ENCODE data around the gene MRPL55. TPM values are rescaled to one million over a fixed set of nuclear protein-coding genes. Genes with fewer than 3 reads are reported as not detected.

Gene MRPL55
- total RNA-seq, 1 donor from 2014 or later = 51.0 TPM

- H3K36me3 ChIP-seq = no peaks in the 10 kb centered on the region
- intact Hi-C loops (cut with micrococcal nuclease) = no loop called here
- peaks cover 100% of the 10 kb centered on the region for H3K27me3 ChIP-seq (ENCODE audit: low read depth)
- DNase-seq = no peak
- no peaks in the 10 kb centered on the region for H3K9me3 ChIP-seq (replicated peaks)
- peaks cover 21% of the 10 kb centered on the region for H3K4me1 ChIP-seq
- H3K4me3 ChIP-seq = no peak overlapping the region
- H3K27ac ChIP-seq (replicated peaks) = no peak overlapping the region
- no peak for TF ChIP-seq CTCF (IDR thresholded peaks at IDR 0.05; ENCODE audit: borderline replicate concordance)
These were observed 46.9 kb downstream of the MRPL55 start for GRCh38 chr1:228062085-228062791.

GRCh38 chr1:228061411-228062084, 47.6 kb downstream of the MRPL55 start:
- no peak for DNase-seq
- TF ChIP-seq CTCF (IDR thresholded peaks at IDR 0.05; ENCODE audit: borderline replicate concordance) = no peak
- intact Hi-C loops (cut with micrococcal nuclease) = no loop called here
- H3K4me3 ChIP-seq = no peak overlapping the region
- H3K27ac ChIP-seq (replicated peaks) = no peak overlapping the region
- H3K9me3 ChIP-seq (replicated peaks) = no peaks in the 10 kb centered on the region
- peaks cover 21% of the 10 kb centered on the region for H3K4me1 ChIP-seq
- H3K27me3 ChIP-seq (ENCODE audit: low read depth) = peaks cover 99% of the 10 kb centered on the region
- no peaks in the 10 kb centered on the region for H3K36me3 ChIP-seq

- DNase-seq = no peak
- peaks cover 99% of the 10 kb centered on the region for H3K27me3 ChIP-seq (ENCODE audit: low read depth)
- H3K9me3 ChIP-seq (replicated peaks) = no peaks in the 10 kb centered on the region
- peaks cover 21% of the 10 kb centered on the region for H3K4me1 ChIP-seq
- intact Hi-C loops (cut with micrococcal nuclease) = no loop called here
- no peak overlapping the region for H3K27ac ChIP-seq (replicated peaks)
- H3K36me3 ChIP-seq = no peaks in the 10 kb centered on the region
- no peak for TF ChIP-seq CTCF (IDR thresholded peaks at IDR 0.05; ENCODE audit: borderline replicate concordance)
- peak overlapping the region; percentile 35 for H3K4me3 ChIP-seq
These were observed 48.5 kb downstream of the MRPL55 start for GRCh38 chr1:228060458-228061190.

- Histone ChIP-seq H3K4me3 (peak overlapping the region; percentile 35), H3K4me1 (peaks cover 21% of the 10 kb centered on the region), H3K36me3 (no peaks in the 10 kb centered on the region), H3K27me3 (ENCODE audit: low read depth) (peaks cover 96% of the 10 kb centered on the region), H3K9me3 (replicated peaks) (no peaks in the 10 kb centered on the region), H3K27ac (replicated peaks) (no peak overlapping the region)
- intact Hi-C loops (cut with micrococcal nuclease) = no loop called here
- DNase-seq = no peak
- TF ChIP-seq CTCF (IDR thresholded peaks at IDR 0.05; ENCODE audit: borderline replicate concordance) = no peak
These were observed 49.3 kb downstream of the MRPL55 start for GRCh38 chr1:228059634-228060457.
